ENCODE results near the gene PHAX. TPM values are rescaled to one million over a fixed set of nuclear protein-coding genes. Genes with fewer than 3 reads are reported as not detected.
"Not testable (repeated sequence)": the region's sequence is repeated elsewhere in the genome, so short reads cannot be mapped to it uniquely, and the experiment has no call there.

Gene PHAX
- polyA plus RNA-seq, 12 donors = 41.8 to 58.1 (median 49.8) TPM; not detected in 1

- no peak for DNase-seq
Observed at GRCh38 chr5:126599499-126599898, 1.2 kb upstream of the PHAX start.

- DNase-seq = not testable (repeated sequence)
Observed at GRCh38 chr5:126599971-126600630, 646 bp upstream of the PHAX start.

GRCh38 chr5:126603402-126603991 is 2.8 kb downstream of the PHAX start:
- DNase-seq = no peak

DNA sequence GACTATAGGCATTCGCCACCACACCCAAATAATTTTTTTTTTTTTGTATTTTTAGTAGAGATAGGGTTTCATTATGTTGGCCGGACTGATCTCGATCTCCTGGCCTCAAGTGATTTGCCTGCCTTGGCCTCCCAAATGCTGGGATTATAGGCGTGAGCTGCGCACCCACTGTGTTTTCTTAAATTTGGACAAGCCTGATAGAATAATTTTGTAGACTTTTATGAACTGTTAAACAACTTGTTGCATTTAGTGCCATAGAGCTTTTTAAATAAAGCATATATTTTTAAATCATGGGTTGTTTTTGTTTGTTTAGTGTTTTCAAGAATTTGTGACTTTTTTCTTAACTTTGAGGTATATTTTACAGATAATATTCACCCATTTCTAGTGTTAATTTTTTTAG is 4.8 kb downstream of the PHAX start:
- DNase-seq = no peak

DNA sequence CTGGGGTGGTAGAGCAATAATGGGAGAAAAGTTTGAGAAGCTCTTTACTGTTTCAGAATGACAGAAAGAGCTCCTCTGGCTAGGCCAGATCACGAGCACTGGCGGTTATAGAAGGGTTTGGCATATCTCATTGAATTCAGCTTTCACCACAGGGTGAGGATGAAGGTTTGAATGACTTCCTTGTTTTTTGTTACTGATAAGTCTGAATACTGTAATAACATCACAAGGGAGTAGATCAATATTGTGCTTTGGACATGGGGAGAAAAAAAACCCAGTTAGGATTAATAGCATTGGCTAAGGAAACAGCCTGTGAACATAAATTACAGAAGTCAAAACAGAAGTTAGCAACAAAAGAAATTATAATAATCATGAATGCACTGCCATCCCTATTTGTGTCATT is 9.4 kb downstream of the PHAX start:
- DNase-seq = no peak

GRCh38 chr5:126610616-126611015 is 9.9 kb downstream of the PHAX start:
- no peak for DNase-seq

DNA sequence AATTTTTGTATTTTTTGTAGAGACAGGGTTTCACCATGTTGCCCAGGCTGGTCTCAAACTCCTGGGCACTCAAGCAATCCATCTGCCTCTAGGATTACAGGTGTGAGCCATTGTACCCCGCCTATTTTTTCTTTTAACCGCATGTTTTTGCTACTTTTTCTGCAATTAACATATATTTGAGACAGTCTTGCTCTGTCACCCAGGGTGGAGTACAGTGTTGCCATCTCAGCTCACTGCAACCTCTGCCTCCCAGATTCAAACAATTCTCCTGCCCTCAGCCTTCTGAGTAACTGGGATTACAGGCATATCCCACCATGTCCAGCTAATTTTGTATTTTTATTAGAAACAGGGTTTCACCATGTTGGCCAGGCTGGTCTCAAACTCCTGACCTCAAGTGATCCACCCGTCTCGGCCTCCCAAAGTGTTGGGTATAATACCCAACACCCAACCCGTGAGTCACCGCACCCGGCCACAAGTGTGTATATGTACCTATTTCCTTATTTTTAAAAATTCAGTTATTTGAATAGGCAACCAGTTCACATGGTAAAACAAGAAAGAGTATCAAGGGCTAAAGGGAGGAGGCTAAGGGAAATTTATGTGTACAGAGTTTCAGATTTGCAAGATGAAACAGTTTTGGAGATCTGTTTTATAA is 13.3 kb downstream of the PHAX start:
- DNase-seq = no peak

DNA sequence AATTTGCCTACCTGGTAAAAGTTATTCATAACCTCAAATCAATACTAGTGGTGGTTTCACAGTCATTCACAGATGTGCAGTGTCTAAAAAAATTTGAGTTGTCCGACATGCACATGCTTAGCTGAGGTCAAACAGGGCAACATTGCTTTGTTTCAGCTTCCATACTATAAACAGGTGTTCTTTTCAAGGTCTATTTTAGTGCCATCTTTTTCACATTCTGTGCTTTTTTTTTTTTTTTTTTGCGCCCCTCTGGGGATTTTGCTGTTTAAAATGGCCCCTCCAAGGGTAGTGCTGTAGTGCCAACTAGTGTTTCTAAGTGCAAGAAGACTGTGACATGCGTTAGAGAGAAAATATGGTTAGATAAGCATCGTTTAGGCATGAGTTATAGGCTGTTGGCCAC is 14.5 kb downstream of the PHAX start:
- DNase-seq = no peak

GRCh38 chr5:126617603-126618002 is 16.9 kb downstream of the PHAX start:
- DNase-seq = not testable (repeated sequence)

DNA sequence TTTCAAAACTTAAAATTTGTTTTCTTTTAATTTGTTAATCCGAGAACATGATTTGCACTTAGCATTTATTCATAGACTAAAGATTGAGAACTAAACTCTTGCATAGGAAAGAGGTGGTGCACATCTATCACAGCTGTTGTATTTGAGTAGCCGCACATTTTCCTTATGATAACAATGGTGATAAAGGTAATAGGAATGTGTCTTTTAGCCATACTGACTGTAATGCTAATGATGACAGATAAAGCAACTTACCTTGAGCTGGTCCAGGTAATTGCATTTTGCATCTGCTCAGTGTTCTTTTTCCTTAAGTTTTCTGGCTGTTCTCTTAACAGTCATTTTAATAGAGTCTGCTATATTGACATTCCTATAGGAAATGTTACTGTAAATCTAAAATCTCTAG is 19.0 kb downstream of the PHAX start:
- DNase-seq = no peak

GRCh38 chr5:126624534-126624933 is 23.8 kb downstream of the PHAX start:
- no peak for DNase-seq

GRCh38 chr5:126628102-126628501 is 27.4 kb downstream of the PHAX start:
- DNase-seq = no peak

- DNase-seq = no peak
Observed at GRCh38 chr5:126631920-126632319, 31.2 kb downstream of the PHAX start.

DNA sequence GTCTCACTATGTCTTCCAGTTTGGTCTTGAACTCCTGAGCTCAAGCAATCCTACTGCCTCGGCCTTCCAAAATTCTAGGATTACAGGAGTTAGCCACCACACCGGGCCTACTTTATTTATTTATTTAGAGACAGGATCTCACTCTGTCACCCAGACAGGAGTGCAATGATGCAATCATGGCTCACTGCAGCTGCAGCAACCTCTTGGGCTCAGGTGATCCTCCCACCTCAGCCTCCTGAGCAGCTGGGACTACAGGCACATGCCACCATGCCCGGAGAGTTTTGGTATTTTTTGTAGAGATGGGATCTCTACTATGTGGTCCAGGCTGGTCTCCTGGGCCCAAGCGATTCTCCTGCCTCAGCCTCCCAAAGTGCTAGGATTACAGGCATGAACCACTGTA is 32.8 kb downstream of the PHAX start:
- DNase-seq = no peak

DNA sequence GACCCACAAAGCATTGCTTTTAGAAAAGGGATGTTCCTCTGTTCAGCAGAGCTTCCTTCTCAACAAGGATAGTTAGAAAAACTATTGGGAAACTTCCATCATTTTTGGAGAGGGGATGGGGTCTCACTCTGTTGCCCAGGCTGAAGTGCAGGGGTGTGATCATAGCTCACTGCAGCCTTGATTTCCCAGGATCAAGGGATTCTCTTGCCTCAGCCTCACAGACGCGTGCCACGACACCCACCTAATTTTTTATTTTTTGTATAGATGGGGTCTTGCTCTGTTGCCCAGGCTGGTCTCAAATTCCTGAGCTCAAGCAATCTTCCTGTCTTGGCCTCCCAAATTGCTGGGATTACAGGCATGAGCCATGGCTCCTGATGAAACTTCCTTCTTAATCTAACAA is 34.8 kb downstream of the PHAX start:
- DNase-seq = no peak

GRCh38 chr5:126636956-126637355 is 36.2 kb downstream of the PHAX start:
- no peak for DNase-seq

GRCh38 chr5:126640866-126641265 is 40.1 kb downstream of the PHAX start:
- no peak for DNase-seq

- DNase-seq = no peak
Observed at GRCh38 chr5:126641387-126641786, 40.6 kb downstream of the PHAX start.

- no peak for DNase-seq
Observed at GRCh38 chr5:126645132-126645531, 44.4 kb downstream of the PHAX start.

- no peak for DNase-seq
Observed at GRCh38 chr5:126647071-126647470, 46.3 kb downstream of the PHAX start.

DNA sequence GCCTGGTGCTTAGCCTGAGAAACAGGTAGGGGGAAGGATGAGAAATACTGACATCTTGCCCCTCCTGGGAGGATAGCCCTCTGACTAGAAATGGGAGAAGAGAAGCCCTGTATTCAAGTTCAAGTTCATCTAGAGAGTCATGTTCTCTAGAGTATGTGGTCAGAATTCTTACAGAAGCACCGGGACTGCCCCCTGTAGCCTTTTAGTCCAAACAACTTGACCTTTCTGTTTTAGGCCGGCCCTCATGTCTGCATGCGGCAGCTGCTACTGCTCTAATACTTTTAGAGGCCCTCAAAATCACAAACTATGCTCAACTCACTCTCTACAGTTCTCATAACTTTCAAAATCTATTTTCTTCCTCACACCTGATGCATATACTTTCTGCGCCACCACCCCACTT is 47.7 kb downstream of the PHAX start:
- DNase-seq = no peak

DNA sequence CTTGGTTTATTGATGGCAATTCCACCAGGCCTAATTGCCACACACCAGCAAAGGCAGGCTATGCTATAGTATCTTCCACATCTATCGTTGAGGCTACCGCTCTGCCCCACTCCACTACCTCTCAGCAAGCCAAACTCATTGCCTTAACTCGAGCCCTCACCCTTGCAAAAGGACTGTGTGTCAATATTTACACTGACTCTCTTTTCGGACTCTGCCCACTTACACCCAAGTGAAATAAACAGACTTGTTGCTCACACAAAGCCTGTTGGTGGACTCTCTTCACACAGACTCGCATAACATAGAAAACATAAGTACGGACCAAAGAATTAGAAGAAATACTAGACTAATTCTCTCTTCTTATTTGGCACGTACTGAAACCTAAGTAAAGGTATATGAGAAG is 48.3 kb downstream of the PHAX start:
- DNase-seq = not testable (repeated sequence)

GRCh38 chr5:126649709-126650108 is 49.0 kb downstream of the PHAX start:
- DNase-seq = not testable (repeated sequence)
